Heart left ventricle (tissue), 16 donors: ENCODE measurements around the gene C6orf132. TPM values are rescaled to one million over a fixed set of nuclear protein-coding genes. Genes with fewer than 3 reads are reported as not detected.

Experiments
- ATAC-seq, 4 donors: fragments of 200-7000 bp; cut with Tn5 transposase; one replicate each; pipeline ENCODE4 v1.9.1; 2020 to 2022; ENCODE audit warnings: moderate library complexity in 4 of 4, mild to moderate bottlenecking in 3 of 4, moderate number of reproducible peaks in 1 of 4
- DNase-seq, 5 donors: peaks; one replicate each; pipeline ENCODE4 v3.0.0-alpha.2; 2020
- H3K27ac ChIP-seq, 12 donors: fragments of 200-600 bp; sonication (generic) in 4 of 12; one replicate each; pipeline versions ENCODE4 v1.5.0 to v1.8.0; 2016 to 2022; ENCODE audit warnings: mild to moderate bottlenecking in 2 of 12
- H3K27me3 ChIP-seq, 9 donors: fragments of 200-600 bp; sonication (generic) in 2 of 9; one replicate each; pipeline versions ENCODE4 v1.5.1 to v1.8.0; 2016 to 2022; ENCODE audit warnings: mild to moderate bottlenecking in 3 of 9
- H3K36me3 ChIP-seq, 9 donors: fragments of 200-600 bp; sonication (generic) in 2 of 9; one replicate each; pipeline versions ENCODE4 v1.5.0 to v1.8.0; 2018 to 2022; ENCODE audit warnings: mild to moderate bottlenecking in 2 of 9
- H3K4me1 ChIP-seq, 12 donors: fragments of 200-600 bp; sonication (generic) in 4 of 12; one replicate each; pipeline versions ENCODE4 v1.5.0 to v1.8.0; 2016 to 2022; ENCODE audit warnings: mild to moderate bottlenecking in 3 of 12
- H3K4me3 ChIP-seq, 12 donors: fragments of 200-600 bp; sonication (generic) in 4 of 12; one replicate each; pipeline versions ENCODE4 v1.5.0 to v1.8.0; 2017 to 2022; ENCODE audit warnings: mild to moderate bottlenecking in 9 of 12, moderate library complexity in 4 of 12
- H3K9me3 ChIP-seq, 12 donors: fragments of 200-600 bp; sonication (generic) in 4 of 12; one replicate each; pipeline versions ENCODE4 v1.5.0 to v1.8.0; 2016 to 2022; ENCODE audit warnings: mild to moderate bottlenecking in 1 of 12
- POLR2A ChIP-seq, 2 donors: fragments of 450-650 bp; IDR thresholded peaks; one replicate each; pipeline ENCODE4 v1.6.1; 2017; ENCODE audit warnings: antibody characterized with exemption in 2 of 2, mild to moderate bottlenecking in 2 of 2, moderate library complexity in 2 of 2
- WGBS, 4 donors: extraction: QIAGEN DNeasy Blood & Tissue Kit in 2 of 4; methylation state at CpG; one replicate each; pipeline versions ENCODE4 v1.1.5 to v1.1.7; 2013 to 2018; 5-methylcytosine and 5-hydroxymethylcytosine counted together
- intact Hi-C, 10 donors: fragments of 100-400 bp; cut with DNase I; formaldehyde crosslinking; loops; one replicate each; pipeline versions ENCODE4 v1.11.1 to v1.14.2; 2022
- polyA plus RNA-seq, 2 donors: library from polyadenylated mRNA; stranded (reverse); fragments of 200-250 nt; gene quantifications; one replicate each; pipeline ENCODE4 v1.2.3, GENCODE V29; 2013
- total RNA-seq, 9 donors: library from RNA; depleted of rRNA in 2 of 9; stranded (reverse); fragments of >200 nt in 2 of 9; fragmentation: NEBNext Ultra II Directional in 3 of 9; extraction: Animal tissue kit (Norgen Biotek cat#: 25700) in 3 of 9; gene quantifications; one replicate each; pipeline versions ENCODE4 v1.1.0 to v1.2.4, GENCODE V29; 2016 to 2023
- TF ChIP-seq, protein P1 (sequence below), 12 donors: fragments of 200-600 bp; sonication (generic) in 4 of 12; IDR thresholded peaks; one replicate each; pipeline versions ENCODE4 v1.5.0 to v1.8.0; 2018 to 2022; ENCODE audit warnings: antibody characterized with exemption in 12 of 12, mild to moderate bottlenecking in 5 of 12
- donor health status: ischemic (EF 13 %, LVEDD 7.1; RV severe dilation, severe dysfunction).
- donor health status: healthy with polysubstance abuse.
- donor health status: DM: no; HTN: yes; CAD: no.
- donor health status: DM: no; HTN: no; CAD: no.
- donor health status: ischemic (EF 25% LVEDD 6.9; RV normal size, moderate dysfunction).
- donor health status: ischemic (EF 25% LVEDD 5.7; RV mildly dilated, moderate dysfunction).
- donor health status: healthy.
- donor health status: DM: yes; HTN: yes; CAD: no.
- donor health status: ischemic (EF 35%, LVEDD 5.7; RV mildly dilated, moderate dysfunction).
- donor health status: nonischemic (EF 11% LVEDD 7.7; RV severe dilation, severe dysfunction).
- donor health status: DM: yes; HTN: yes; CAD: no.
- donor health status: PGD.
- donor health status: ischemic (EF 29% LVEDD 5.4; RV normal size, mild dysfunction).
- donor health status: nonischemic (EF 23%, LVEDD 6.1; RV moderate dilation, normal function).

Gene C6orf132
- total and polyA plus RNA-seq, 11 donors, result 0.30 to 5.7 (median 2.2) TPM

GRCh38 chr6:42141603-42142117 lies 760 bp downstream of the C6orf132 start:
- DNase-seq (no peak), ATAC-seq (peak in 3 of 4 donors; percentile 45 to 78 (median 54))
- H3K4me3 ChIP-seq, result peak overlapping the region; percentile 27 to 71 (median 53)
- intact Hi-C loops, result no loop called here
- no peaks in the 10 kb centered on the region for H3K9me3 ChIP-seq
- H3K27ac ChIP-seq, result peak overlapping the region in 5 of 12 donors; percentile 29 to 66 (median 43)
- H3K27me3 ChIP-seq, result peaks cover 0 to 24% (median 10%) of the 10 kb centered on the region in 9 donors
- no peak for TF ChIP-seq POLR2A (IDR thresholded peaks at IDR 0.05)
- TF ChIP-seq, protein P1, sequence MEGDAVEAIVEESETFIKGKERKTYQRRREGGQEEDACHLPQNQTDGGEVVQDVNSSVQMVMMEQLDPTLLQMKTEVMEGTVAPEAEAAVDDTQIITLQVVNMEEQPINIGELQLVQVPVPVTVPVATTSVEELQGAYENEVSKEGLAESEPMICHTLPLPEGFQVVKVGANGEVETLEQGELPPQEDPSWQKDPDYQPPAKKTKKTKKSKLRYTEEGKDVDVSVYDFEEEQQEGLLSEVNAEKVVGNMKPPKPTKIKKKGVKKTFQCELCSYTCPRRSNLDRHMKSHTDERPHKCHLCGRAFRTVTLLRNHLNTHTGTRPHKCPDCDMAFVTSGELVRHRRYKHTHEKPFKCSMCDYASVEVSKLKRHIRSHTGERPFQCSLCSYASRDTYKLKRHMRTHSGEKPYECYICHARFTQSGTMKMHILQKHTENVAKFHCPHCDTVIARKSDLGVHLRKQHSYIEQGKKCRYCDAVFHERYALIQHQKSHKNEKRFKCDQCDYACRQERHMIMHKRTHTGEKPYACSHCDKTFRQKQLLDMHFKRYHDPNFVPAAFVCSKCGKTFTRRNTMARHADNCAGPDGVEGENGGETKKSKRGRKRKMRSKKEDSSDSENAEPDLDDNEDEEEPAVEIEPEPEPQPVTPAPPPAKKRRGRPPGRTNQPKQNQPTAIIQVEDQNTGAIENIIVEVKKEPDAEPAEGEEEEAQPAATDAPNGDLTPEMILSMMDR (IDR thresholded peaks at IDR 0.05), result no peak
- WGBS, 4 donors, result 35 to 45% (median 43%) methylated on average over 11 to 13 of the region's 13 CpGs
- peaks cover 0 to 23% (median 9%) of the 10 kb centered on the region in 12 donors for H3K4me1 ChIP-seq
- no peaks in the 10 kb centered on the region for H3K36me3 ChIP-seq

GRCh38 chr6:42140756-42141602 lies 1.4 kb downstream of the C6orf132 start:
- DNase-seq, result no peak
- no peaks in the 10 kb centered on the region for H3K9me3 ChIP-seq
- no peaks in the 10 kb centered on the region for H3K36me3 ChIP-seq
- TF ChIP-seq POLR2A (IDR thresholded peaks at IDR 0.05), result no peak
- TF ChIP-seq, protein P1 (IDR thresholded peaks at IDR 0.05), result no peak
- intact Hi-C loops, result no loop called here
- H3K27ac ChIP-seq, result peak overlapping the region in 5 of 12 donors; percentile 29 to 66 (median 43)
- H3K27me3 ChIP-seq, result peaks cover 0 to 24% (median 10%) of the 10 kb centered on the region in 9 donors
- WGBS, 4 donors, result 76 to 82% (median 81%) methylated on average over 9 of the region's 9 CpGs
- peak overlapping the region in 2 of 12 donors; percentile 57 to 71 for H3K4me3 ChIP-seq
- ATAC-seq, result peak in 1 of 4 donors; percentile 5
- H3K4me1 ChIP-seq, result peaks cover 0 to 23% (median 9%) of the 10 kb centered on the region in 12 donors

- Histone ChIP-seq H3K9me3 (no peaks in the 10 kb centered on the region), H3K4me1 (peaks cover 0 to 23% (median 9%) of the 10 kb centered on the region in 12 donors), H3K27ac (no peak overlapping the region), H3K36me3 (no peaks in the 10 kb centered on the region), H3K4me3 (no peak overlapping the region), H3K27me3 (peaks cover 0 to 24% (median 10%) of the 10 kb centered on the region in 9 donors)
- DNase-seq (no peak), ATAC-seq (peak in 1 of 4 donors; percentile 40)
- intact Hi-C loops, result no loop called here
- 88 to 96% (median 92%) methylated on average over 4 to 5 of the region's 5 CpGs for WGBS, 4 donors
- TF ChIP-seq, protein P1 (IDR thresholded peaks at IDR 0.05), result no peak
- TF ChIP-seq POLR2A (IDR thresholded peaks at IDR 0.05), result no peak
Measured at GRCh38 chr6:42140032-42140431, 2.4 kb downstream of the C6orf132 start.
